Measurements from ENCODE around the gene KRTAP10-3.
"Not testable (repeated sequence)": the region's sequence is repeated elsewhere in the genome, so short reads cannot be mapped to it uniquely, and the experiment has no call there.

GRCh38 chr21:44601091-44601490, 42.5 kb upstream of the KRTAP10-3 start:
- TF ChIP-seq CTCF (IDR thresholded peaks at IDR 0.05; ENCODE audit: insufficient read depth, low read depth, low read length); EZH2 (IDR thresholded peaks at IDR 0.05; ENCODE audit: insufficient read depth, low read length): not testable (repeated sequence)

All from astrocyte (in vitro differentiated cells and primary cell).